Measurements from ENCODE around the gene ALG12.
"Not testable (repeated sequence)": the region's sequence is repeated elsewhere in the genome, so short reads cannot be mapped to it uniquely, and the experiment has no call there.

The ALG12 gene

GRCh38 chr22:49866134-49866533 is 52.1 kb downstream of the ALG12 start:
- DNase-seq (ENCODE audit: low read depth) = no peak

GRCh38 chr22:49865156-49865555 is 53.1 kb downstream of the ALG12 start:
- DNase-seq (ENCODE audit: low read depth) = no peak

GRCh38 chr22:49863931-49864330 is 54.3 kb downstream of the ALG12 start:
- no peak for DNase-seq (ENCODE audit: low read depth)

GRCh38 chr22:49862496-49862776 is 55.8 kb downstream of the ALG12 start:
- DNase-seq (ENCODE audit: low read depth) = no peak

- DNase-seq (ENCODE audit: low read depth) = no peak
Measured at GRCh38 chr22:49861642-49862495, 56.4 kb downstream of the ALG12 start.

- DNase-seq (ENCODE audit: low read depth) = no peak
Measured at GRCh38 chr22:49858827-49859226, 59.4 kb downstream of the ALG12 start.

GRCh38 chr22:49856766-49857618 is 61.2 kb downstream of the ALG12 start:
- no peak for DNase-seq (ENCODE audit: low read depth)

- no peak for DNase-seq (ENCODE audit: low read depth)
Measured at GRCh38 chr22:49856343-49856742, 61.9 kb downstream of the ALG12 start.

GRCh38 chr22:49855251-49855911 is 62.9 kb downstream of the ALG12 start:
- no peak for DNase-seq (ENCODE audit: low read depth)

GRCh38 chr22:49853981-49854831 is 64.0 kb downstream of the ALG12 start:
- no peak for DNase-seq (ENCODE audit: low read depth)

- DNase-seq (ENCODE audit: low read depth) = peak; percentile 55
Measured at GRCh38 chr22:49852898-49853894, 65.0 kb downstream of the ALG12 start, which contains the start of gene ZBED4. Gene ZBED4, plus strand, starts transcription at chr22:49853844. Its CDS starts 29,819 bp downstream, at chr22:49883663.

GRCh38 chr22:49852568-49852897 is 65.7 kb downstream of the ALG12 start:
- DNase-seq (ENCODE audit: low read depth) = not testable (repeated sequence)

GRCh38 chr22:49850959-49851802 is 67.1 kb downstream of the ALG12 start:
- DNase-seq (ENCODE audit: low read depth) = no peak
